ENCODE results near the gene SLC25A15.

The SLC25A15 gene

DNA sequence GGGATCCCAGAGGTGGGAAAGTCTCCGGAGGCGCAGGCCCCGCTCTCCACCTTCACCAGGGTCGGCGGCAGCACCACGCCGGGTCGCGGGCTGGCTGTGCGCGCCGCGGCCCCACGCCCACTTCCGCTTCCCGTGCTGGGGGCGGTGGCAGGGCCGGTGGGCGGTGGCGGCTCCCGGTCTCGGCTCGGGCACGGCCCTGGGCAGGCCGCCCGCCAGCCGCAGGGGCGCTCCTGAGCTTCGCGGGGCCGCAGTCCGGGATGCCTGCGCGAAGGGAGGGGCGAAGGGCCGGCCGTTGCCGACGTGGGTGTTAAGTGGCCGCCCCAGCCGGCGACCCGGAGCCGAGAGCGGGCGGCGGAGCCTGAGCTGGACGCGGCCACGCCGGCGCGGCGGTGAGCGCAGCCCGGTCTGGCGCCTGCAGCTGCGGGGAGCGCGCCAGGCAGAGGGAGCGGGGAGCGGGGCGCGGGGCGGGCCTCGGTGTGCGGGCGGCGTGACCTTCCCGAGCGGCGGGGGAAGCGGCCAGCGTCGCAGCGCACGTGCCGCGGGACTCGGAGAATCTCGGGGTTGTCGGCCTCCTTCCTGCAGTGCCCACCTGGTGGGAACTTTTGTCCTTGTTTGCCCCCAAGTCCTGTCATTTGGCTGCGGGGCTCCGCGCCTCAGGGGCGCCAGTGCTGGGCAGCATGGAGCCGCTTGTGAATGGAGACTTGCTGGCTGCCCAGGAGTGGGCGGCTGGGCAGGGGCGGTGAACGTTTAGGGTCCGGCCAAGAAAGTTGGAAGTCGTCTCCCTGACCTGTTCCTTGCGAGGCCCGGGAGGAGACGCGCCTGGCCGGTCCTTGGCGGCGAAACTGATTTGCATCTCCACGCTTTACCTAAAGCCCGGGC is at the start of gene SLC25A15:
SLC25A15 (plus strand) TSS at position 337 of the 879 bp plus-strand sequence. CDS start 3,616 bp downstream, outside the sequence.
- DNase-seq (ENCODE audit: low spot score) = peak; percentile 84

DNA sequence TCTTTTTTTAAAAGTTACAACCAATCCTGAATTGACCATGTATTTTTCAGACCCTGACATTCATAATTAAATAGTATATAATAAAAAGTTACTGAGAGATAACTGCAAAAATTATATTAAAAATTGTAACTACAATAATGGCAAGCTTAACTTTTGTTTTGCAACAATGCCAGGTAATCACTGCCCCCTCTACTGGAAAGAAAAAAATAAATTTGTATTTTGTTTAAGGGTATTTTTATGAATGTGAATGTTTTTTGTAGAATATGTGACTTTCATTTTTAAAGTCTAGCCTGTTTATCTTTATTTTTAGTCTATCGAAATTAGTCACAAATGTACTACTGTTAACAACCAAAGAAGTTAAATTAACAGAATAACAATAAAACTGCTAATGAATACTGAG is 40.1 kb upstream of the SLC25A15 start:
- no peak for DNase-seq (ENCODE audit: low spot score)

DNA sequence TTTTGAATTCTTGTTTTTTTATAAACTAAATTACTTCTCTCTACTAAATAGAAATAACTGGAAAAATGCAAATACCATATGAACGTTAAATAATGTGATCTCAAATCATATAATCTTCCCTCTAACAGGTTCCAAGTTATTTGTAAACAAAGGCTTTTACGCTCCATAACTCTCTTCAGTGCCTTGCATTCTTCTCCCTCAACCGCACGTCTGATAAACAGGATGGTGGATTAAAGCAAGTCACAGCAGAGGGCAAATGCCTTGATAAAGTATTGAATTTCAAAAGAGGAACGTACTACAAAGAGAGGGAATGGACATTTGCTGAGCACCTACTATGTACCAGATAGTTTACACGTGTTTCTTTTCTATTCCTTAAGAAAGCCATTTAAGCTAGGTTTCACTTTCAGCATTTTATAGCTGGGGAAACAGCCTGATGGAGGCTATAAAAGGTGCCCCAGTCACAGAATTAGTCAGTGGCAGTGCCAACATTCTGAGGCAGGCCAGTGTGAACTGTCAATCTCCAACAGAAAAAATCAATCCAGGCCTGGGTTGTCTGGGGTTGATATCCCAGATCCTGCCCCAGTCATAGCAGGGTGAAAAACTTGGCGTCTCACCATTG is 34.2 kb upstream of the SLC25A15 start:
- no peak for DNase-seq (ENCODE audit: low spot score)

- DNase-seq (ENCODE audit: low spot score) = no peak
Measured at GRCh38 chr13:40756042-40756441, 33.4 kb upstream of the SLC25A15 start.

DNA sequence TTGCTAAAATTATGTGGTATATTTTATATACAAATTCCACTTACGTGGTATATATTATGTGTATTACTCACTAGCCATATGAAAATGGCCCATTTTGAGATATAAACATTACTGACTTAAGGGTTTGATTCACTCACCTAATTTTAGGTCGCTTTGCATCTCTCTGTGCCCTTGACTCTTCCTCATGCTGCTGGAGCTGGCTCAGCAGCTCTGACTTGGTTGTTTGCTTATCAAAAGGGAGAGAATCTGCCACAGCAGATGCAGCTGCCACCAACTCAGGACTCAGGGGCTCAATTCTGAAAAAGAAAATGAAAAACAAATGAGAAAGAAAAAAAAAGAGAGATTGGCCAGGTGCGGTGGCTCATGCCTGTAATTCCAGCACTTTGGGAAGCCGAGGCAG is 30.6 kb upstream of the SLC25A15 start:
- no peak for DNase-seq (ENCODE audit: low spot score)

GRCh38 chr13:40762849-40763248 is 26.6 kb upstream of the SLC25A15 start:
- DNase-seq (ENCODE audit: low spot score) = no peak

- no peak for DNase-seq (ENCODE audit: low spot score)
Measured at GRCh38 chr13:40764587-40765403, 24.6 kb upstream of the SLC25A15 start.

DNA sequence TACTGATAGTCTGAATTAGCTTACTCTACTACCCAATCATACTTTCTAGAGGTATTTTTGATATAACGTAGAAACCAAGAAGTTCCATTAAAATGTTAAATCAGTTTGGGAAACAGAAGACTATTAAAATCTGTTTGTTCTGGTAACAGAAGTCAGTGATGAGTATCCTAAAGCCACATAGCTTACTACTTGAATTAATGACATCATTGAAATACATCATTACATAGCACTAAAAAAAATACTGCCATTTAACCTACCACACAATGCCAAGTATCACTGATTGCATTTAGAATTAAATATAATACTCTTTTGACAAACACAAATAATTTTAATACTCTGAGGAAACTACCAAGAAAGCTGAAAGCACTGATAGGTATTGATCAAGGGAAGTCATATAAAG is 23.8 kb upstream of the SLC25A15 start:
- DNase-seq (ENCODE audit: low spot score) = no peak

- DNase-seq (ENCODE audit: low spot score) = no peak
Measured at GRCh38 chr13:40769970-40770369, 19.4 kb upstream of the SLC25A15 start.

DNA sequence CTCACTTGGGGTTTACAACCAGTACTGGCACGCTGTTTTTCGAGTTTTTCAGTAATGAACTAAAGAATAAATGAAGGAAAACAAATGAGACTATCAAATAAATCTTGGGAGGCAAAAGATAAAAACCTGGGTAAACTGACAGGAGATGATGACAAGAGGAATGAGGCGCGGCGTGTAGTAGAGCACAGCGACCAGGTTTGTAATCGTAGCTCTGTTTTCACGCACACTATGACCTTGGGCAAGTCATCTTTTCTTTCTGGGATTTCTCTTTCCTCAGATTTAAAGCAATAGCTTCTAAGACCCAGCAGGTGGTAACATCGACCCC is 18.8 kb upstream of the SLC25A15 start:
- DNase-seq (ENCODE audit: low spot score) = no peak

DNA sequence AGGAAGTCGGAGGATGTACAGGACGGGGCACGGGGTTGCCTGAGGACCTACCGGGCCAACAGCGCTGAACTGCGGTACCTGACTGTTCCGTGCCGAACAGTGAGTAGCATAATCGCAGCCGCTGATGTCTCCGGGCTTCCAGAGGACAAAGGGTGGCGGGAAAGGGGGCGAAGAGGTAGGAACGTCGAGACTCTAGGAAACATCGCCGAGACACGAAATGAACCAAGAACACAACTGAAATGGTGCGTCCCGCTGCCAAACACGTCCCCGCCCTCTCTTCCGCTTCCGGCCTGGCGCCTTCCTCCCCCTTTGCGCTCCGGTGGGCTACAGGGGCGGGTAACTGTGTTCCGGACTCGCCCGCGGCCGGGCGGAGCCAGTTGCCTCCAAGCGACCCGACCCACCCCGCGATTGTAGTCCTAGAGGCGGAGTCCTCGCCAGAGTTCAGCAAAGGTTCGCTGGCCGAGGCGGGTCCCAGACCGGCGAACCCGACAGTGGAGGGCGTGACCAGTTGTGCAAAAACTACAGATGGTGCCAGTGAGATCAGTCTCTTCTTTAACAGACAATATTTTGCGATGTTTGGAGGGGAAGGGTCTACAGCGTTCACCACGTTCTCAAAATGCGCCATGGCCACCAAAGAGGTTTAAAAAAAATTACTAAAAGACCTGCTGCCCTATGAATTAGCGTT is 18.3 kb upstream of the SLC25A15 start, which contains the start of gene MRPS31:
MRPS31 (minus strand) TSS at position 257 of the 685 bp plus-strand sequence; CDS start at position 203, 54 bp downstream.
- DNase-seq (ENCODE audit: low spot score) = peak; percentile 79

- DNase-seq (ENCODE audit: low spot score) = no peak
Measured at GRCh38 chr13:40772765-40773473, 16.5 kb upstream of the SLC25A15 start.

GRCh38 chr13:40774672-40775071 is 14.7 kb upstream of the SLC25A15 start:
- no peak for DNase-seq (ENCODE audit: low spot score)

GRCh38 chr13:40776232-40776631 is 13.2 kb upstream of the SLC25A15 start:
- no peak for DNase-seq (ENCODE audit: low spot score)

- no peak for DNase-seq (ENCODE audit: low spot score)
Measured at GRCh38 chr13:40776681-40777165, 12.7 kb upstream of the SLC25A15 start.

DNA sequence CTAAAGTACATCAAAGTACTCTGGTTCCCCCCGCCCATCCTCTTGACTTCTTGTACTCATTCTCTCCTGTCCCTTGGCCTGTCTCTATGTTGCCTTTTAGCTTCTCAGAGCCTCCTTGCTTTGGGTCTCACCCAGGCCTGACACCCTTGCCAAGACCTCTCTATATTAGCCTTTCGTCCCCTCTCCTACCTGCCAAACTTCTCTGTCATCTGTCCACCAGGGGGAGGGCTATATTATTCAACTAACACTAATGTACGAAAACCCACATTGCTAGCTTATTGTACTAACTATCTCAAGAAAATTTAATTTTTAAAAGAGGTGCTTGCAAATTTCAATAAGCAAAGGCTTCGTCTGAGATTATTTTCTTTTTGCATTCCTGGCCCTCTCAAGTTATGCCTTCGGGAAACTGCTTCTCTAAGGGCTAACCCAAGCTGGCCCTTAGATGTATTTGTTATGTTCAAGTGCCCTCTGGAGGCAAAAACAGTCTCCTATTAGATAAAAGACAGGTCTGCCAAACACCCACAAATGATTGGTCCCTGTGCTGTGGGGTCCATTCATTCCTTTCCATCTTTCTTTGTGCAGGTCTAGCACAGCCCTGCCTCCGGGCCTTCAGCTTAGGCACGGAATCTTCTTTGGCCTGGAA is 12.1 kb upstream of the SLC25A15 start:
- DNase-seq (ENCODE audit: low spot score) = no peak

GRCh38 chr13:40777809-40778175 is 11.6 kb upstream of the SLC25A15 start:
- no peak for DNase-seq (ENCODE audit: low spot score)

GRCh38 chr13:40779049-40779448 is 10.4 kb upstream of the SLC25A15 start:
- DNase-seq (ENCODE audit: low spot score) = no peak

DNA sequence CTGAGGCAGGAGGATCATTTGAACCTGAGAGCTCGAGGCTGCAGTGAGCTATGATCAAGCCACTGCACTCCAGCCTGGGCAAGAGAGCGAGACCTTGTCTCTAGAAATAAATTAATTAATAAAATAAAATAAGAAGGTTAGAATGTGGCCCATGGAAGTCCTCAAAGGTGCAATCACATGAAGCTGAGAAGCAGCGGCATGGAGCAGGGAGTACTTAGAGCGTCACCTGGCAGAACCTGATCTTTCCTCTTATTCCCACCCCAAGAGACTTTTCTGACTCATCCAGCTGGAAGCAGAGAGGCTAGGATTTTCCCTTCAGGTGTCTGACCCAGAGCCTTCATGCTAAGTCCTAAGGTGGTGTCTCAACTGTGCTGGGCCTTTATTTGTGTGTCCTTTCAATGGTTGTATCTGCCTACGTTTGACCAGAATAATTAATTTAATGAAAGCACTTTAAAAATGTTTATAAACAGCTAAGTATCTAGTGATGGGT is 9.6 kb upstream of the SLC25A15 start:
- DNase-seq (ENCODE audit: low spot score) = no peak

GRCh38 chr13:40780822-40781401 is 8.5 kb upstream of the SLC25A15 start:
- no peak for DNase-seq (ENCODE audit: low spot score)

Data from HuH-7.5 (cell line).